GM12874 (cell line): ENCODE measurements around the gene PALM.

ENCODE experiments used
- CTCF ChIP-seq: IDR thresholded peaks from 2 replicates; pipeline ENCODE4 v1.5.1; 2011; ENCODE audit warnings: low read depth, mild to moderate bottlenecking, control low read depth, low read length, moderate library complexity; ENCODE audit not compliant: insufficient read depth

The PALM gene

GRCh38 chr19:677601-678436, 30.9 kb upstream of the PALM start:
- no peak for TF ChIP-seq CTCF

GRCh38 chr19:678791-679388, 29.8 kb upstream of the PALM start:
- TF ChIP-seq CTCF = no peak

GRCh38 chr19:679418-680286, 29.1 kb upstream of the PALM start:
- no peak for TF ChIP-seq CTCF

GRCh38 chr19:680287-681028, 28.3 kb upstream of the PALM start:
- TF ChIP-seq CTCF = peak; percentile 63

GRCh38 chr19:681029-682019, 27.4 kb upstream of the PALM start:
- TF ChIP-seq CTCF = no peak

- TF ChIP-seq CTCF = no peak
These were observed 25.9 kb upstream of the PALM start for GRCh38 chr19:682678-683320.
